GM12892 (cell line): ENCODE data around the gene ZNF70.

Experiments used
- POLR2A ChIP-seq: IDR thresholded peaks from 2 replicates; pipeline ENCODE4 v1.6.1; 2011; ENCODE audit warnings: low read depth, low read length, control low read depth
- POLR2AphosphoS5 ChIP-seq: IDR thresholded peaks from 2 replicates; pipeline ENCODE4 v1.6.1; 2011; ENCODE audit warnings: low read depth, low read length, control low read depth
- TAF1 ChIP-seq: IDR thresholded peaks from 2 replicates; pipeline ENCODE4 v1.6.1; 2011; ENCODE audit warnings: low read depth, mild to moderate bottlenecking, control low read depth, low read length, borderline replicate concordance

DNA sequence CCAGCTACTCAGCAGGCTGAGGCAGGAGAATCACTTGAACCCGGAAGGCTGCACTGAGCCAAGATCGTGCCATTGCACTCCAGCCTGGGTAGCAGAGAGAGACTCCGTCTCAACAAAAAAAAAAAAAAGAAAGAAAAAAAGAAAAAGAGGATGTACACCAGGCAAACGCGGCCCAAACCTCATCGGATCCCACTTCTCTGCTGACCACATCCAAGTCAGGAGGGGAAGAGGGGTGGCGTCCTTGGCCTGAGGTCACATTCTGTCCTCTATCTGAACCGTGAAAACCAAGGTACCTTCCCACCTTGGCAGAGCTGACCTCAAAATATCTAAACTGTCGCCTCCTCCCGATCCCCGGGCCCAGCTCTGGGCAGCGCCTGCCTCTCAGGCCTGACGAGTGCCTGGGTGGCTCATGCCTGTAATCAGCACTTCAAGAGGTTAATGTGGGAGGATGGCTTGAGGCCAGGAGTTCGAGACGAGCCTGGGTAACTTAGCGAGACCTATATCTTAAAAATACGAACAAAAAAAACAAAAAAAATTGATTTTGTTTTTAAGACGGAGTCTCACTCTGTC, 35.0 kb downstream of the ZNF70 start:
- TF ChIP-seq POLR2A (no peak), POLR2AphosphoS5 (no peak), TAF1 (no peak)
